HEK293 (cell line): Measurements from ENCODE around the gene FIP1L1.

ENCODE experiments used
- KLF16 ChIP-seq: fragments of 450-650 bp; formaldehyde crosslinking; IDR thresholded peaks from 2 replicates; pipeline ENCODE4 v1.5.1; 2017; ENCODE audit warnings: missing biosample characterization, missing genetic modification characterization
- REPIN1 ChIP-seq: fragments of 450-650 bp; formaldehyde crosslinking; IDR thresholded peaks from 2 replicates; pipeline ENCODE4 v1.5.1; 2017; ENCODE audit warnings: missing biosample characterization, missing genetic modification characterization, low read depth
- ZNF274 ChIP-seq, 2 experiments: fragments of 200-500 bp in 1 of 2; fragments of 450-650 bp in 1 of 2; sonication (Bioruptor generic) in 1 of 2; formaldehyde crosslinking in 1 of 2; IDR thresholded peaks; 2 replicates each; pipeline versions ENCODE4 v1.5.1 to v1.6.1; 2014 to 2016; ENCODE audit warnings: borderline replicate concordance in 1 of 2, inconsistent platforms in 1 of 2, low read length in 1 of 2, missing biosample characterization in 1 of 2, missing genetic modification characterization in 1 of 2
- TF ChIP-seq, protein P1 (sequence below): fragments of 450-650 bp; formaldehyde crosslinking; IDR thresholded peaks from 2 replicates; pipeline ENCODE4 v1.5.1; 2016; ENCODE audit warnings: missing biosample characterization, missing genetic modification characterization

DNA sequence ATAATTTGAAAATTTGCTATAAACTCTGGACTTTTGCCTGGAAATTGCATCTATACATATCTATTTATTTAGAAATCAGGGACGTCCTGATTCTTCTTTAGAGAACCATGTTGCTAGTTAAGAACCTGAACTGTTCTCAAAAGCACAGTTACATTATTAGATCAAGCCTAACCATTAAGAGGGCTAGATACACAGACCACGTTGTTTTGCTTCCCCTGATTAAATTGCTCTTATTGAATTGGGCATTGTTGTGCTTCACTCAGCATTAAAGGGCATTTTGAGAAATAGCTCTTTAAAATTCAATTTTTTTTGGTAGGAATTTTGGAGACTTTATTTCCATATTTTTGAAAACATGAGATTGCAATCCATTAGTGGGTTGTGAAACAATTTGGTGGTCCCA lies 44.4 kb downstream of the FIP1L1 start:
- TF ChIP-seq, protein P1, sequence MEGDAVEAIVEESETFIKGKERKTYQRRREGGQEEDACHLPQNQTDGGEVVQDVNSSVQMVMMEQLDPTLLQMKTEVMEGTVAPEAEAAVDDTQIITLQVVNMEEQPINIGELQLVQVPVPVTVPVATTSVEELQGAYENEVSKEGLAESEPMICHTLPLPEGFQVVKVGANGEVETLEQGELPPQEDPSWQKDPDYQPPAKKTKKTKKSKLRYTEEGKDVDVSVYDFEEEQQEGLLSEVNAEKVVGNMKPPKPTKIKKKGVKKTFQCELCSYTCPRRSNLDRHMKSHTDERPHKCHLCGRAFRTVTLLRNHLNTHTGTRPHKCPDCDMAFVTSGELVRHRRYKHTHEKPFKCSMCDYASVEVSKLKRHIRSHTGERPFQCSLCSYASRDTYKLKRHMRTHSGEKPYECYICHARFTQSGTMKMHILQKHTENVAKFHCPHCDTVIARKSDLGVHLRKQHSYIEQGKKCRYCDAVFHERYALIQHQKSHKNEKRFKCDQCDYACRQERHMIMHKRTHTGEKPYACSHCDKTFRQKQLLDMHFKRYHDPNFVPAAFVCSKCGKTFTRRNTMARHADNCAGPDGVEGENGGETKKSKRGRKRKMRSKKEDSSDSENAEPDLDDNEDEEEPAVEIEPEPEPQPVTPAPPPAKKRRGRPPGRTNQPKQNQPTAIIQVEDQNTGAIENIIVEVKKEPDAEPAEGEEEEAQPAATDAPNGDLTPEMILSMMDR (tag by site-specific recombination) = no peak
- TF ChIP-seq ZNF274 (IDR thresholded peaks at IDR 0.05; ENCODE audit: low read length) = no peak
- TF ChIP-seq ZNF274 (tag by site-specific recombination; IDR thresholded peaks at IDR 0.05; ENCODE audit: borderline replicate concordance) = no peak
- TF ChIP-seq KLF16 = no peak
- no peak for TF ChIP-seq REPIN1 (tag by site-specific recombination)
